NCI-H69 (cell line): Measurements from ENCODE around the gene FBXL20.
"Not testable (repeated sequence)": the region's sequence is repeated elsewhere in the genome, so short reads cannot be mapped to it uniquely, and the experiment has no call there.

ENCODE experiments used
- DNase-seq: peaks from one replicate; lab custom pipeline; 2025; lab: John Stamatoyannopoulos, UW

FBXL20 gene

DNA sequence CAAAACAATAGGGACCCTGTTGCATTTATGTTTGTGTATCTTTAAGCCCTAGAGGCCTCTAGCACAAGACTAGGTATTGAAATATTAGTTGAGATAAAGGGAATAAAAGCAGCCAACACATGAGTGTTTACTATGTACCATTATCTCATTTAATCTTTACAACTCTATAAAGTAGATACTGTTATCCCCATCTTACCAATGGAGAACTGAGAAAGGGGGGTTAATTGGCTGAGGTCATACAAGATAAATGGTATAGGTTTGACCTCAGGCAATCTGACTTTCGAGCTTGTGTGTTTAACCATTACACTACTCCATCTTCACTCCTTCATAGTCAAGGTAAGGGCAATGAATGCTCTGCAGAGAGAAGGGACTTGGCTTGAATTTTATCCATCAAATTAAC, 149.4 kb downstream of the FBXL20 start:
- DNase-seq = peak; percentile 5

DNA sequence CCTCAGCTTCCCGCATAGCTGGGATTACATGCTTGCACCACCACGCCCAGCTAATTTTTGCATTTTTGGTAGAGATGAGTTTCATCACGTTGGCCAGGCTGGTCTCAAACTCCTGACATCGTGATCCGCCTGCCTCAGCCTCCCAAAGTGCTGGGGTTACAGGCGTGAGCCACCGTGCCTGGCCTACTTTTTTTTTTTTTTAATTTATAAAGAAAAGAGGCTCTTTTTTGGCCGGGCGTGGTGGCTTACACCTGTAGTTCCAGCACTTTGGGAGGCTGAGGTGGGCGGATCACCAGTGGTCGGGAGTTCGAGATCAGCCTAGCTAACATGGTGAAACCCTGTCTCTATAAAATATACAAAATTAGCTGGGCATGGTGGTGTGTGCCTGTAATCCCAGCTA, 151.3 kb downstream of the FBXL20 start:
- DNase-seq = not testable (repeated sequence)

DNA sequence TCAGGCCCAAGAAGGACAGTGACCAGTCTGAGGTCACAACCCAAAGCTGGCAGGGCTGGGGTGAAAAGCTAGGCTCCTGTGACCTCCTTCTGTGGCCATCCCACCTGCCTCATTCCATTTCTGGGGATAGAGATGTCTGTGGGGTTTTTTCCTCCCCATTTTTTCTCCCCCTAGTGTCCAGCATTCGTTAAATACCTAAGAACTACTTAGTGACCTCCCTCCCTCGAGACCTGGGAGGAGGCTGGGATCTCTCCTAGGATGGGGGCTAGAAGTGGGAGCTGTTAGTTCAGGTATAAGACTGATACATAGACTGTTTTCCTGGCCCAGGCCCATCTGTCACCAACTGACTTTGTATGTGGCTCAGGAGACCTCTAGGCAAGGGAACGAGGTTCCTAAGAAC, 155.2 kb downstream of the FBXL20 start:
- no peak for DNase-seq

DNA sequence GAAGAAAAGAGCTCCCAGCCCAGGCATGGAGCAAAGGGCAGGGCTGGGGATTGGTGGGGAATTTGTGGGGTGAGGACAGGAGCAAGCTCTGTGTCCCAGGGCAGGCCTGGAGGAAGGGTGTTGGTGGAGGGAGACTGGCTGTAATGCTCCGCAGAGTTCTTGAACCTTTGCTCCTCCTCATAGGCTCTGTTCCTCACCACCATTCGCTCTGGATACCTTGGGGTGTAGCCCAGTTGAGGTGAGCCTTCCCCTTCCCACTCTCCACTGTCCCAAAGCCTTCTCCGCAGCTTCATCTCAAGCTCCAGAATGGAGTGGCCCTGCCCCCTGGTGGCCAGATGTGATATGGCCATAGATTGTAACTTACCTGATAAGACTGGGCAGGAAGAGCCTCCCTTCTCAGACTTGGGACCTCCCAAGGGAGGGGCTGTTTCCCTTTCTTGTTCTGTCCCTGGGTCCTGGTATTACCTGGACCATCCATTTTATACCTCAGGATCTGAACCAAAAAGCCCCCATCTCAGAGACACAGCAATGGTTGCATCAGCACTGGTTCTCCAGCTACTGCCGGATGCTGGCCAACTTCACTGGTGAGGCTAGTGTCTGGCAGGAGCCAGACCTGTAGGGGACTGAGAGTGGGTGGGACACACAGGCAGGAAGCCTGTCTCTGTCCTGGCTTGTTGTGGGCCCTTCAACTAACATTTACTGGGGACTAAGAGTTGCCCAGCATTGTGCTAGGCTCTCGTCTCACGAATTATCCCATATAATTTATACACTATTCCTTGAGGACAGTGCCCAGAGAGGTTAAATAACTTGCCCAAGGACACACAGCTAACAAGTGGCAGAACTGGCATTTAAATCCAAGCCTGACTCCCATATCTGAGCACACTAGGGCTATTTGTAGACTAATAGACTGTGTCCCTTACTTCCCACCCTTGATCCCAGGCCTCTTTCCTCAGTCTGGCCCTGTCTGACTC, 156.5 kb downstream of the FBXL20 start:
- peak; percentile 87 for DNase-seq

DNA sequence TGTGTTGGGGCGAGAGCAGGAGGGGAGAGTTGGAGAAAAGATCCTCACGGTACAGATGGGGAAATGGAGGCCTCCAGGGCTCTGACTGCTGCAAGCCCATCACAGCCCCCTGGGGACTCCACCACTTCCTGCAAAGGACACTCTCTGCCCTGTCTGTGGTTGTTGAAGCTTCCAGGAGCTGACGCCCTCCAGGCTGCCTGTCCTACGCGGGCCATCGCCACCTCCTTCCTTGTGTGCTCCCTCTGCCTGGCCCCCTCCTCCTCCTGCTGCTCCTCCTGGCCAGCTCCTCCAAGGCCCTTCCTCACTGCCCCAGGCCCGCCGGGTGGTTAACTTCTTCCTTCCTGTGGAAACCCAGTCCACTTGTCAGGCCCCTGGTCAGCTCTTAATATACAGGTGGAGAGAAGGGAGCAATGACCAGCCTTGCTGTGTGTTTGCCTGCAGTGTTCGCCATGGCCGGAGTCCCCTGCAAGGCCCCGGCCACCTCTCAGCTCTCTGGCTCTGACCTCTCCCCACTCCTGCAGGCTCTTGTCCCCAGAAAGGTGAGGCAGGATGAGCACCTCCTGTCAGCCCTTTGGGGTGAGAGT, 157.3 kb downstream of the FBXL20 start:
- peak; percentile 25 for DNase-seq

DNA sequence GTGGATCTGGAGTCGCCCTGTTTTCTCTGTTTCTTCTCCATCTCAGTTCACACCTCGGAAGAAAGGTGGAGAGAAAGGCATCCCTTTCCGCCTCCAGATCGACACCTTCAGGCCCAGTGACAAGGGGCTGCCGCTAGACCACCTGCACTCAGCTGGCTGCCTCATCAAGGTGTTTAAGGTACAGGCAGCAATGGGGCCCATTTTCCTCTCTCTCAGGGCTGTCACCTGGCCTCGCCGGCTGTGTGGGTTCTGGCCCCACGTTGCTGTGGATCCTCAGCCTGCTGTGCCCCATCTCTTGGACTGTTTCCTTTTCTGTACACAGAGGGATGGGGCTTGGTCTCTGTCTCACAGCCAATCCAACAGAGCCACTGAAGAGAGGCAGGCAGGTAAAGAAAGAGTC, 158.3 kb downstream of the FBXL20 start:
- DNase-seq = no peak

DNA sequence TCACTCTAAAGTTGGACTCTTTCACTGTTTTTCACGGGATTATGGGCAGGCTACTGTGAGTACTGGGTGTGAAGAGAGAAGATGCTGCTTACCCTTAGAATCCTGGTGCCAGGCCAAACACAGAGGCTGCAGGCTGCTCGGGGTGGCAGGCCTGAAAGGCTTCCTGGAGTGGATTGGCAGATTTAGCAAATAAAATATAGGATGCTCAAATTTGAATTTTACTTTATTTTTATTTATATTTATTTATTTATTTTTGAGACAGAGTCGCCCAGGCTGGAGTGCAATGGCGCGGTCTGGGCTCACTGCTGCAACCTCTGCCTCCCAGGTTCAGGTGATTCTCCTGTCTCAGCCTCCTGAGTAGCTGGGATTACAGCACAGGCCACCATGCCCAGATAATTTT, 160.8 kb downstream of the FBXL20 start:
- no peak for DNase-seq

DNA sequence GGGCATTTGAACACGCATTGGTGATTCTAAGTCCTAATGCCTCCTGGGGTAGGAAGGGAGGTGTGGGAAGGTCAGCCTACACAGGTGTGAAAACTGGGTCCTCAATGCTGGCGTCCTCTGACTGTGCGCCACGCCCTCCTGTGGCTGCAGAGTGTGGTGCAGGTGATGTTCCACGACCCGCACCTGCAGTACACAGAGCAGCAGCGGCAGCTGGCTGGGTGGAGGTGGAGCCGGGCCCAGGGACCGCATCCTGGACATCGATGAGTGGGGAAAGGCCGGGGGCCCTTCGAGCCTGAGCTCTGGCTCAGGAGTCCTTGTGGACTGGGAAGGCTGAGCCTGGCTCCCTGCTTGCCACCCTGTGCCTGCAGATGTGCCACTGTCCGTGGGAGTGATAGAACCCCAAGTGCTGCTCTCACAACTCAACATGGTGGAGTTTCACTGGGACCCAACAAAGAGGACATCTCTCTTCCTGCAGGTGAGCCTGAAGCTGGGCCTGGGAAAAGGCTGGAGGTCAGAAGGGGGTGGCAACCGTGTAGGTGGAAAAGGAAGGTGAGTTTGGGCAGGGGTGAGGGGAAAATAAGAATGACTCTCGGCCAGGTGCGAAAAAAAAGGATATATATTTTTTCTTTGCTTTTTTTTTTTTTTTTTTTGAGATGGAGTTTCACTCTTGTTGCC, 161.6 kb downstream of the FBXL20 start:
- peak; percentile 88 for DNase-seq

DNA sequence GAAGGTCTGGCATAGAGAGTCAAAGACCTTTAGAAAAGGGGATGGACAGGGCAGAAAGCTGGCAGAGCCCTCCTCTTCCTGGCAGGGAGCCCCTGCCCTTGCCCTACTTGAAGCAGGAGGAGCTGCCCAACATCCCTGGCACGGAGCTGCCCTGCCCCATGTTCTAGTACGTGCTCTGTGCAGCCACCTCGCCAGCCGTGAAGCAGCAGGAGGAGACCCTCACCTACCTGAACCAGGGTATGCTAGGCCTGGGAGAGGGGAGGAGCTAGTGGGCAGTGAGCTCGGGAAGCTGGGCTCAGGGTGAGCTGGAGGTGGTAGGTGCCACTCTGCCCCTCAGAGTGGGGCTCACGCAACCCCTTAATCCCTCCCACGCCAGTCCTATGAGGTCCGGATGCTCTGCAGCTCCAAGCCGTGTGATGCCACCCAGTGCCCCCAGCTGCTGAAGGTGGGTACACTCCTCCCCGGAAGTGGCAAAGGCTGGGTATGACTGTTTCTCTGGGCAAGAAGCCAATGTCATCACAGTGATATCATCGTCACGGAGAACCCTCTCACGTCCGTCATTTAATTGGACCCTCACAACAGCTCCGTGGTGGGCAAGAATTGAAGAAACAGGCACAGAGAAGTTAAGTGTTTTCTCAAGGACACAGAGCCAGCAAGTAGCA, 163.0 kb downstream of the FBXL20 start:
- peak; percentile 94 for DNase-seq

DNA sequence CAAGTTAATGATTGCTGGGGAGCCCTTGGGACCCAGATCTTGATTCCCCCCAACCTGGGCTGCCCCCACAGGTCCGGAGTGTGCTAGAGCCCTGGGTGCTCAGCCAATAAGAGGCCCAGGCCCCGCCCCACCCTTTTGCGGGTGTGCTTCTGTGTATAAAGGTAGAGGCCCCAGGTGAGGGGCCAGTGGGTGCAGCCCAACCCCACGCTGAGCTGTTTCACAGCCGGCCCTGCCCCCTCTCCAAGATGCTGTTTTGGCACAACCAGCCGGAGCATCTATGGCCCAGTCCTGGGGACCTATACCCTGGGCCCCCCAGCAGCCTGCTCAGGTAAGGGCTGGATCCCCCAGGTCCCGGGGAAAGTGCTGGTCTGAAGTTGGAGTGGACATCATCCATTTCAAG, 163.8 kb downstream of the FBXL20 start:
- DNase-seq = no peak

DNA sequence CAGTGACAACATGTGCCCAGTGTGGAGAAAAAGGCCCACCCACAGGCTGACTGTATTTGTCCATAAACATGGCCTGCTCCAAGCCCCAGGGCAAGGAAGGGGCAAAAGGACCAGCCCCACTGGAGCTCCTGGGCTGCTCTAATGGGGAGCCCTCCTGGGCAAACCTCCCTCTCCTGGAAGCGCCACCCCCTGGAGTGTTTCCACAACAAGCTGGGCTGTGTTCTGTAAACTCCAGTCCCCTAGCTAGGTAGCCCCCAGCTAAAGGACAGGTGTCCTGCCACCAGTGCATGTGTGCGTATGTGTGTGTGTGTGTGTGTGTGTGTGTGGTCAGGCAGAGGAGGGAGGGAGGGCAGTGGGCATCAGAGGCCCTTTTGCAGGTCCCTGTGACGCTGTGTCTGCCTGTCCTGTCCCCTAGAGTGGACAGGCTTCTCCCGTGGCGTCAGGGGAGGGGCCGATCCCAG, 164.4 kb downstream of the FBXL20 start:
- peak; percentile 90 for DNase-seq

DNA sequence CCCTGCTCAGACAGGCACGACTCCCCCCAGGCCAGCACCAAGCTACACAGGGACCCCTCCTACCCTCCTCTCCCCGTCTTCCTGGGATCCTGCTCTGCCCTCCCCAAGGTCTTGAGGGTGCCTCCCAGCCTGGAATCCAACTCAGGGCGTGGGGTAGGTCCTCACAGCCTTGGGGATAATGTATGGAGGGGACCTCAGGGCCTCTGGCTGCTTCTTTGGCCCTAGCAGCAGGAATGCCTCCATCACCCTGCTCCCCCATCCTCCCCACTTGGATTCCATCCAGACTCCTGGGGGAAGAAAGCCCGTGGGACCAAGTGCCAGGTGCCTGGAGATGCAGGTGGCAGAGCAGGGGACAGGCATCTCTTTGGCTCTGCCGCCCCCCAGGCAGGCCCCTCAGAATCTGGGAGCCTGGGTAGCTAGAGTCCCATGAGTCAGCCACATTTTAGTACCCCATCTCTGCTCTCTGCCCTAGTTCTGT, 164.9 kb downstream of the FBXL20 start:
- peak; percentile 81 for DNase-seq

DNA sequence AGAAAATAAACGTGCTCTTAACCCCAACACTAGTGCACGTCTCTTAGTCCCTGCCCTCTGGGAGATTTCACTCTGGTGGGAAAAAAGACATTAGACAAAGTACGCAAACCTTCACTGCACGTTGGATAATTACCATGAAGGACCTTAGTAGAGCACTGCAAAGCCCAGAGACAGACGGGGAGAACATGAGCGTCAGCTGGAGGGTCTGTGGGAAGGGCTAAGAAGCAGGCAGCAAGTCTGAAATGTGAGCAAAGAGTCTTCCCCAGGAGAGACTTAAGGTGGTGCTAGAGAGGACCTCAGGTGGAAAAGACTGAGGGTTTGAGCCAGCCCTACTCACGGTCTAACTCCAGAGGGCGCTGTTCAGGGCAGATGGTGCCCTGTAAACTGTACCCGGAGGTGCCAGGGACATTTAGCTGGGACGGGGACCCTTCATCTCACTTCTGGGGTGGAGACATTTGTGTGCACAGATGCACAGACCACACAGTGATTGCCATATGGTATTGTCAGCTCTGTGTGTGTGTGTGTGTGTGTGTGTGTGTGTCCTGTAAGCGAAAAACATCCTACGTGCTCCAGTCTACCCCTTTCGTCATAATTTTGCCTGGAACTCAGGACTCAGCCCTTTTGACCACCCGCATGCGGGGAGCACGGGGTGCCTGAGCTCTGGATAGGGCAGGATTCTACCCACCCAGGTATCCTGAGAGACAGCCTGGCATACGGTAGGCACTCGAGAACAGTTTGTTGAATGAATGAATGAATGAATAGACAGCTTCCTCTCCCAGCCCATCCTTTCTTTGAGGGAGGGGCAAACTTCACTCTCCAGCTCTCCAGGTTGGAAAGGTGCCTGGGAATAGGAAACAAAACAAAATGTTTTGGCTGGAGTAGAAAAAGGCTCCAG, 165.6 kb downstream of the FBXL20 start:
- peak; percentile 92 for DNase-seq

DNA sequence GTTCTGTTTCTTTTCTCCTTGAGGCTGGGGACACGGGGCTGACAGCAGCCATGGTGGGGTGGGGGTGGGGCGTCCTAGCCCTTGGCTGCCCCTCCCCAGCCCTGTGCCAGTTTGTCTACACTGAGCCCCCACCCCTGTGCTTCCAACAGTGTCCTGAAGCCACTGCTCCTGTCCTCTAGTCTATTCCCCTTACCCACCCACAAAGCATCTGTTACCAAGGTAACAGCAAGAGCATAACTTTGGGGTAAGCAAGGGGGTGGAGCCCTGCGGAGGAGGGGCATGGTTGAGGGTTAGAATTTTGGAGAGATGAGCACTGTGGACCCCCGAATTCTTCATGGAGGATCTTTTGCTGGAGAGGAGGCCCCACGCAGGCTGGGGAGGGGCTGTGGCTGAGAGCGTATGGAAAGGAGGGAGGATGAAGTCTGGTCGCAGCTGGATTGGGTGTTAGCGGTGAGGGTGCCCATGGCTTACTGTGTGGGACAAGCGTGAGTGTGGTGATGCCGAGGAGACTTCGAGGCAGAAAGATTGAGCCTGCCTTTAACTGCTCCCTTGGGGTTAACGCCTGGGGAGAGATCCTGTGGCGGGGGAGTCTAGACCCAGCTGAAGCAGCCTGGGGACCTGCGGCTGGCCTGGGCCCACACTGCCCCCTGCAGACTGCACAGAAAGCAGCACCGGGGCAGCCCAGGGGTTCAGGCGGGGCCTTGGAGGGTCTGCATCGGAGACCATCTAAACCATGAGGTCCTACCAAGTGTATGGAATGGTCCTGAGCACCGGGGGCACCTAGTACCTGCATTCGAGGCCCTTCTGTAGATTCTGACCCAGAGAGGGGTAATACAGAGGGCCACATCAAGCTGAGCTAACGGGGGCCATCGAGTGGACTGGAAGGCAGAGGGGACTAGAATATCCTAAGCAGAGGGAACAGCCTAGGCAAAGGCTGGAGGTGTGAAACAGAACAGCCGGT, 169.6 kb downstream of the FBXL20 start:
- peak; percentile 79 for DNase-seq

DNA sequence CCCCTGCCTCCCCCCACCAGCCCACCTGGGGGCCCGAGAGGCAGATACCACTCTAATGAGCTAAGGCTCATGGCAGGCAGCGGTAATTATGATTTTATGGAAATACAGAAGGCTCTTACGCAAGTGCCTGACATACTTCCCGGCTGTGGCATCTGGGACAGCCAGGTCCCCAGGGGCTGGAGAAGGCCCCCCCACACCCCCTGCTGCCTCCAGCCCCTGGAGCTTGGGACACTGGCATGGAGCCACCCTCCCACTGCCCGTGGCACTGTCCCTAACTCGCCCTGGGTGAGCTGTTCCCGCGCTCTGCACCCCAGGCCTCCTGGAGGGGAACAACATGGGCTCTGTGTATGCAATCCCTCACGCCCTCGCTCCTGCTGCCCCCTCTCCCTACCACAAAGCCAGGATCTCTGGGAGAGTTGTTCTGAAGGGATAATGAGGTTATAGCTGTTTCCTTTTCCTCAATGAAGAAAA, 170.3 kb downstream of the FBXL20 start:
- DNase-seq = peak; percentile 45

DNA sequence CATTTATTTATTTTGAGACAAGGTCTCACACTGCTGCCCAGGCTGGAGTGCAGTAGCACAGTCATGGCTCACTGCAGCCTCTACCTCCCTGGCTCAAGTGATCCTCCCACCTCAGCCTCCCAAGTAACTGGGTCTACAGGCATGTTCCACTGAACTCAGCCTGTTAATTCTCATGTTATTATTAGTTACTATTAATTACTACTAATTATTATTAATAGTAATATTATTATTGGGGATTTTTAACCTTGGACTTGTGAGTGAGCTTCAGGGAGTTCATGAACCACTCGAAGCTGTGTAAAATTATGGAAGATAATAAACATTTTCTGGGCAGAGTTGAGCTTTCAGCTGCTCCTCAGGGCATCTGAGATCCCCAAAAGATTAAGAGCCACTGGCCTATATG, 171.1 kb downstream of the FBXL20 start:
- no peak for DNase-seq

DNA sequence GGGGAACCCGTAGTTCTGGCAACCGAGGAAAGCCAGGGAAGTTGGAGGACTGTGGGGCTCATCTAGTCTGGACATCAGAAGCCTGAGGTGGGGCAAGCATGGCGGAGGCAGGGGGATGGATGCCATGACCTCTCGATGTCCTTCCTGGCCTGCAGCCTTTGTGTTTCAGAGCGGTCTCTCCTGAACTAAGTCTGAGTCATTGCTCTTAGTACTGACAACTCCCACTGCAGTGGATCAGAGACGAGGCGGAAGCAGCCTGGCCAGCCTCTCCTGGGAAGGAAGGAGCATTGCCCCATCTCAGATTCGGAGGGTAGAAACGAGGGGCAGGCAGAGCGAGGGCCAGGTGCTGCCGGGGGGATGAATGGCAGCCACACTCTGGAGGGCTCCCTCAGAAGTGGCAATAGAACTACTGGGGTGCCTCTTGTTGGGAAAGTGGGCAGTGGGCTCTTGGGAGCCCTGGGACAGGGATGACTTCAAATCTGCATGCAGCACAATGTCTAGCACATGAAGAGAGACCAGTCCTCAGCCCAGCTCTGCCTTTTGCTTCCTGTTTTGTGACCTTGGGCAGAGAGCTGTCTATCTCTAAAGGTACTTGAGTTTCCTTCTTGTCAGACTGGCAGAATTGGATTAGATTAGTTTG, 172.0 kb downstream of the FBXL20 start:
- DNase-seq = no peak

DNA sequence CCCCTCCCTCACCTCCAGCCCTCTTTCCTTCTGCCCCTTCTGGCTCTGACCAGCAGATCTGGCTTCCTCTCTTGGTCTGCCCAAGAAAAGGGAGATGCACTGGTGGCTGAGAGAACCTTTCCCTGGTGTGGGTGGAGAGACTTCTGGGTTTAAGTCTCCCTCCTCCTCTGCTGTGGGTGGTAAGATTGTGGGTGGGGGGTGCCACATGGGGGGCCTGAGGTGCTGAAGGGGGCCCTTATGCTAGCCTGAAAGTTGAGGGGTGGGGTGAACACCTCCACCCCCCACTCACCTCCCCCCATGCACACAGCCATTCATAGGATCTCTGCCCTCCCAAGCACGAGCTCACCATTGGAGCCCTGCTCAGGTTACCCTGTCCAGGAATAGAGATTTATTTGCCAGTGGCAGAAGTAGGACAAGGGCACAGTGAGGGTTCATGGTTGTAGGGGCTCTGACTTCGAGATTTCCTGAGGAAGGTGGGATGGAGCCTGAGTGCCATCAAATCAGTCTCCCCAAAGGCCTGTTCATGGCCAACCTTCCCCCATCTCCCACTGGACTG, 174.0 kb downstream of the FBXL20 start:
- DNase-seq = no peak
